NAMALWA (cell line): Measurements from ENCODE around the gene AP5B1.
"Not testable (repeated sequence)": the region's sequence is repeated elsewhere in the genome, so short reads cannot be mapped to it uniquely, and the experiment has no call there.

Source experiments
- DNase-seq: peaks from one replicate; pipeline ENCODE4 v3.0.0-alpha.2; 2015; ENCODE audit warnings: low spot score

AP5B1 gene

GRCh38 chr11:65767406-65767805, 13.4 kb downstream of the AP5B1 start:
- DNase-seq: no peak

- no peak for DNase-seq
Observed at GRCh38 chr11:65766535-65766934, 14.2 kb downstream of the AP5B1 start.

- DNase-seq: no peak
Observed at GRCh38 chr11:65764434-65764833, 16.3 kb downstream of the AP5B1 start.

GRCh38 chr11:65762816-65763215, 18.0 kb downstream of the AP5B1 start:
- not testable (repeated sequence) for DNase-seq

GRCh38 chr11:65762169-65762568, 18.6 kb downstream of the AP5B1 start:
- DNase-seq: not testable (repeated sequence)

GRCh38 chr11:65745049-65745448, 35.7 kb downstream of the AP5B1 start:
- no peak for DNase-seq

GRCh38 chr11:65744699-65745042, 36.1 kb downstream of the AP5B1 start:
- DNase-seq: no peak

GRCh38 chr11:65744026-65744698, 36.6 kb downstream of the AP5B1 start:
- DNase-seq: no peak

- DNase-seq: no peak
Observed at GRCh38 chr11:65743681-65744025, 37.1 kb downstream of the AP5B1 start.

GRCh38 chr11:65742353-65742752, 38.4 kb downstream of the AP5B1 start:
- DNase-seq: no peak

- DNase-seq: no peak
Observed at GRCh38 chr11:65741185-65741584, 39.6 kb downstream of the AP5B1 start.

GRCh38 chr11:65739022-65739421, 41.8 kb downstream of the AP5B1 start:
- no peak for DNase-seq

GRCh38 chr11:65736810-65737209, 44.0 kb downstream of the AP5B1 start:
- DNase-seq: no peak

GRCh38 chr11:65735111-65735510, 45.7 kb downstream of the AP5B1 start:
- DNase-seq: not testable (repeated sequence)

- DNase-seq: no peak
Observed at GRCh38 chr11:65730461-65730860, 50.3 kb downstream of the AP5B1 start.

GRCh38 chr11:65727865-65728264, 52.9 kb downstream of the AP5B1 start:
- no peak for DNase-seq

GRCh38 chr11:65726660-65727059, 54.1 kb downstream of the AP5B1 start:
- no peak for DNase-seq
